ENCODE measurements around the gene NEURL3.

GRCh38 chr2:96511851-96512250, 6.7 kb upstream of the NEURL3 start:
- TF ChIP-seq, protein P1, sequence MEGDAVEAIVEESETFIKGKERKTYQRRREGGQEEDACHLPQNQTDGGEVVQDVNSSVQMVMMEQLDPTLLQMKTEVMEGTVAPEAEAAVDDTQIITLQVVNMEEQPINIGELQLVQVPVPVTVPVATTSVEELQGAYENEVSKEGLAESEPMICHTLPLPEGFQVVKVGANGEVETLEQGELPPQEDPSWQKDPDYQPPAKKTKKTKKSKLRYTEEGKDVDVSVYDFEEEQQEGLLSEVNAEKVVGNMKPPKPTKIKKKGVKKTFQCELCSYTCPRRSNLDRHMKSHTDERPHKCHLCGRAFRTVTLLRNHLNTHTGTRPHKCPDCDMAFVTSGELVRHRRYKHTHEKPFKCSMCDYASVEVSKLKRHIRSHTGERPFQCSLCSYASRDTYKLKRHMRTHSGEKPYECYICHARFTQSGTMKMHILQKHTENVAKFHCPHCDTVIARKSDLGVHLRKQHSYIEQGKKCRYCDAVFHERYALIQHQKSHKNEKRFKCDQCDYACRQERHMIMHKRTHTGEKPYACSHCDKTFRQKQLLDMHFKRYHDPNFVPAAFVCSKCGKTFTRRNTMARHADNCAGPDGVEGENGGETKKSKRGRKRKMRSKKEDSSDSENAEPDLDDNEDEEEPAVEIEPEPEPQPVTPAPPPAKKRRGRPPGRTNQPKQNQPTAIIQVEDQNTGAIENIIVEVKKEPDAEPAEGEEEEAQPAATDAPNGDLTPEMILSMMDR (IDR thresholded peaks at IDR 0.05), result no peak
- no peak for TF ChIP-seq POLR2A (IDR thresholded peaks at IDR 0.05)

All from esophagus squamous epithelium (tissue), 4 donors.